ENCODE measurements around the gene CREB3L2. TPM values are rescaled to one million over a fixed set of nuclear protein-coding genes. Genes with fewer than 3 reads are reported as not detected.

CREB3L2 gene
- total and polyA plus RNA-seq, 2 of the 8 experiments (the other 6 are each of a cell fraction or from before 2014, with no cell fraction given) = 14.4 to 48.3 TPM

Other genes with a start within 250 kb of the CREB3L2 start
- 0.71 and 0.84 TPM in 2 replicates for gene DGKI, start 155.1 kb downstream of the CREB3L2 start, total RNA-seq (2021; fragmentation: NEBNext Ultra II Directional; extraction: Animal tissue kit (Norgen Biotek cat#: 25700))
- 0.20 and 0.22 TPM in 2 replicates for gene DGKI, start 155.1 kb downstream of the CREB3L2 start, polyA plus RNA-seq (2011; rRNA removed)
- not detected in 2 replicates for gene AKR1D1, start 74.4 kb upstream of the CREB3L2 start, total RNA-seq (2021; fragmentation: NEBNext Ultra II Directional; extraction: Animal tissue kit (Norgen Biotek cat#: 25700))
- not detected in 2 replicates for gene AKR1D1, start 74.4 kb upstream of the CREB3L2 start, polyA plus RNA-seq (2011; rRNA removed)